ENCODE results near the gene TMUB2.
"Not testable (repeated sequence)": the region's sequence is repeated elsewhere in the genome, so short reads cannot be mapped to it uniquely, and the experiment has no call there.

TMUB2 gene

DNA sequence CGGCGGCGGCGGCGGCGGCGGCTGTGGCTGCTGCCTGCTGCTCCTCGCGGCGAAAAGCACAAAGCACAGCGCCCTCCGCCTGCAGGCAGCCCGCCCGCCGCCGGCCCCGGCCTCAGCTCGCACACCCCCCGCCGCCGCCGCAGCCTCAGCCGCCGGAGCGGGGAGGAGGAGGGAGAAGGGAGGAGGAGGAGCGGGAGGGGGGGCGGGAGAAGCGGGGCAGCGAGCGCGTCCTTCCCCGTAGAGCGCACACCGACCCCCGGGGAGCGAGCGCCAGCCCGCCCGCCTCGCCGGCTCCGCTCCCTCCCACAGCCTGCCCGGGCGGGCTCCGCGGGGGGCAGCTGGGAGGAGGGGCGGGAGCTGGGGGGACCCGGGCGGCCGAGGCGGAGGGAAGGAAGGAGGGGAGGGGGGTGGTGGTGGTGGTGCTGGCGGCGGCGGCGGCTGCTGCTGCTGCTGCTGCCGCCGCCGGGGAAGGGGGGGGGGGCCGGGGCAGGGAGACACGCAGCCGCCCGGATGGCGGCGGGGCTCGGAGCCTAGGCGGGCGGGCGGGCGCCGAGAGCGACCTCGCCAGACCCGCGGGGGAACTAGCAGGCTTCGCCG, 32.9 kb downstream of the TMUB2 start, which contains the start of gene UBTF:
Gene UBTF (minus strand): TSS at position 60 of the 597 bp plus-strand sequence. CDS start 1,446 bp downstream, outside the sequence.
- peak; percentile 82 for DNase-seq

DNA sequence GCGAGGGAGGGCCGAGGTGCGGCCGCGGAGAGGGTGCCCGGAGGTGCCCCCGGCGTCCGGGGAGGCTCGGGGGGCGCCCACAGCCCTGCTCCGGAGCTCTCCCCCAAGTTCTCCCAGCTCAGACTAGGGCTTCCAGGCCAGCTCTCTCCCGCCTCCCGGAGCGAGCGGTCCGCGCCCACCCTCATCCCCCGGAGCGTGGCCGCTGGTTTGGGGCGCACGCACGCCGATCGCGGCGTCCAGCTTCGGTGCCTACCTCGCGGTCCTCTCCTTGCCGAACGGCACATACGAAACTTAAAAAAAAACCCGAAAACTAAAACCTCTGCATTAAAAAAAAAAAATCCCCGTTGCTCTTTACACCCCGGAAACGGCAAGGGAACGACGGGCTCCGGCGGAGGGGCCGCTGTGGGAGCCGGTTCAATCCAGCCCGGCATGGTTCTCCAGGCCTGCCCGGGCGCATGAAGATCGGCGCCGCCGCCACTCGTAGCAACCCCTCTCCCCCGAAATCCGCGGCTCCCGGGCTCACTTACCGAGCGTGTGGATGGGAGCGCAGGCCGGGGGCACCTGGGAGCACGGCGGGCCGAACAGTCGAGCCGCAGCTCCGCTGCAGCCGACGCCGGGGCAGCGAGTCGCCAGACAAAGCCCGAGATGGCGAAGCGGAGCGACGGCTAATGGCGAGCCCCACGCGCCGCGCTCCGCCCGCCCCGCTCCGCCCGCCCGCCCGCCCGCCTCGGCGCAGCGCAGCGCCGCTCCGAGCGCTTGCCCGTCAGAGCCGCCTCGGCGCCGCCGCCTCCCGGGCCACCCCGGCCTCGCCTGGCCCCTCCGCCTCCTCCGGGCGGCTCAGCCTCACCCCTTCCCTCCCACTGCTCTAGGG, 33.7 kb downstream of the TMUB2 start:
- peak; percentile 40 for DNase-seq

DNA sequence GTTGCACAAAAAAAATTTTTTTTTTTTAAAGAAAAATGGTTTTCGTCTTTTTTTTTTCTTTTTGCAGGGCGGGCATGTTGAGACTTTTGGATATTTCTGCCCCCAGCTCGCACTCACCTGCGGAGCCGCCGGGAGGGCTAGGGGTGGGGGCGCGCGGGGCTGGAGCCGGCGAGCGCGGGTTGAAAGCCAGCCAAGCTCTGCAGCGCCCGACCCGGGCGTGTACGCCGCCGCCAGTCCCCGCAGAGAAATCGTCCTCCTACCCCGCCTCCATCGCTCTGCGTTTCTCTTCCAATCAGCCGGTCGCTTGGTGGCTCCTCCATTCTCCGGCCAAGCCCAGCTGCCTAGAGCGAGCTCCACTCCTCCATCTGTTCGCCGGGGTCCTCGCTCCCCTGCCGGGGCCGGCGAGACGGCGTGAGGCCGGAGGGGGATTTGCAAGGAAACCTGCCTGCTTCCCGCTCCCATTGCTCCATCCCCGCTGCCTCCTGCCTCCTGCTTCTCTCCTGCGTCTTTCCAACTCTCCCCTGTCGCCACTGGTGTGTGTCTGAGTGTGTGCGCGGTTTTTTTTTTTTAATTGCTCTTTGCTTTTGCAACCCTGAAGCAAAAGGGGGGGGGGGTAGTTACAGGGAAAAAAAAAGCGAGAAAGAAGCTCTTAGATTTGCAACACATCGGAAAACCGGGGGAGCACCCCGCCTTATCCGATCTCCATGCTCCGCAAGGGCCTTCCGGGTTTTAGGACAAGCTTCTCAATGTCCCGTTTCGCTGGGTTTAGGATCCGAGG, 34.5 kb downstream of the TMUB2 start:
- DNase-seq: peak; percentile 82

DNA sequence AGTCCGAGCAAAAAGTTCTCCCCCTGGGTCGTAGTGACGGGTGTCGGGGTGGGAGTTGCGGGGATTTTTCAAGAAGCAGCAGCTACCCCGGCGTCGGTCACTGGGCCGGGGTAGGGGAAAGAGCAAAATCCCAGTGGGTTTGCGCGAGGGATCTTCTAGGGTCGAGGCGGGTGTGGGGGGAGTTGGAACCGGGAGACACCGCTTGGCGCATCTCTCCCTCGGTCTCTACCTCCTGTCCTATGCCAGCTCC, 35.0 kb downstream of the TMUB2 start:
- no peak for DNase-seq

DNA sequence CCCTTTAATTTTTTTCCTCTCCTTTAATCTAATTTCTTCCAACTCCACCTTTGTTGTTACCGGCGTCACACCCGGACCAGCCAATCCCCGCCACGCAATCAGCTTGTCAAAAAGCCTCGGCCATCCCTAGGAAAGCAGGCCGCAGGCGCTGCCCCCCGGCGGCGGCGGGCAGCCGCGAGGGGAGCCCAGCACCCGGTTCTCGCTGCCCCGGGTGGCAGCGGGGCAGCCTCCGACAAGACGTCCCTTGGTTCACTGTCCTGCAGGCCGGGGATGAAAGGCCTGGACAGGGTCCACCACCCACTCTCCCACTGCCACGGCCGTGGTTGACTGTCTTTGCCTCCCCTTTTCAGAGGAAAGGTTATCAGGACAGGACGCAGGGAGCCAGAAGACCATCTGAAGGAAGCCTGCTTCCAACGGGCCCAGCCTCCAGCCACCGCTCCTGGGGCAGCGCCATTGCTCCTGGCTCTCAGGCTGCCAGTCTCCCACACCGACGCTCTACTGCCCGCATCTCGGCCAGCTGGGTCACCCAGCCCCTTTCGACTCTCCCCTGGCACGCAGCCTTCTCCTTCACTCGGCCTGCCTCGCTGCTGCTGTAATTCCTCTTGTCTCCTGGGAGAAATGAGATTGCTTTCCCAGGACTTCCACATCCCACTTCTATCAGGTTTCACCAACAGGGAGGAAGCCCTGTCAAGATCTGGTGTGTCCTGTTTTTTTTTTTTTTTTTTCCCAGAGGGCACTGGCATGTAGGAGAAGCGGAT, 35.5 kb downstream of the TMUB2 start:
- DNase-seq: peak; percentile 90

DNA sequence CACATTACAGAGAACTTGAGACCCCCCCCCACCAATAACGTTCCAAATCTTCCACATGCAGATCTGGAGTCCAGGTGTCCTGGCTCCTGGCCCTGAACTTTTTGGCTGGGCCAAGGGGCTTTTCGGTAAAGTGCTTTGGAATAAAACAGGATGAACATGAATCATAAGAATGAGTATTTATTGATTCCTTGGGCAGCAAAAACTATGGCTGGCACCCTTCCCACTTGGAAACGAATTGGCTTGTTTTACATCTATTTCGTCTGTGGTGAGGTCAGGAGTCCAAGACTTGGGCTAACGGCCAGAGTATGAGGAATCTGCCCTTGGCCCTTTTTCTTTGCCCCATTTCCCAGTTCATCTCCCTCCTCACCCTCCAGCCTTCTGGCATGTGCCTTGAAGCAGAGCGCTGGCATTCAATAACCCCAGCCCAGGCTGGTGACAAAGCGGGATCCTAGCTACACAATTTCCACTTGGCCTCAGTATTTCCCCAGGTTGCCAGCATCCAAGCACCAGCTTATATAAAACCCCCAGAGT, 36.8 kb downstream of the TMUB2 start:
- DNase-seq: no peak

DNA sequence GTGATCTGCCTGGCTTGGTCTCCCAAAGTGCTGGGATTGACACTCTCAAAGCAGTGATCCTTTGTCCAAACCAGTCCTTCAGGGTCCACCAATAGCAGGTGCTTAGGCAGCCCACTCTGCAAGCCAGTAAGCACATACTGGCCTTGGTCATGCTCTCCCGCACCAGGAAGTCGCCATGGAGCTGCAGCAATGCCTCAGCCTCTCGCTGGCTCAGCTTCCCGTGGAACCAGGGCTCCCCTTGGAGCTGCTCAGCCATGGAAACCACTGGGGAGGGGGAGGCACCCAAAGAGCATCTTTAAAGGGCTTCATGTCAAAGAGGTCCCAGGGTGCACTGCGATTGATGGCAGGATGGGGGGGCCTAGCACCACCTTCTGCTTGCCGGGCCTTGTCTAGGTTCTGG, 42.3 kb downstream of the TMUB2 start:
- DNase-seq: no peak

DNA sequence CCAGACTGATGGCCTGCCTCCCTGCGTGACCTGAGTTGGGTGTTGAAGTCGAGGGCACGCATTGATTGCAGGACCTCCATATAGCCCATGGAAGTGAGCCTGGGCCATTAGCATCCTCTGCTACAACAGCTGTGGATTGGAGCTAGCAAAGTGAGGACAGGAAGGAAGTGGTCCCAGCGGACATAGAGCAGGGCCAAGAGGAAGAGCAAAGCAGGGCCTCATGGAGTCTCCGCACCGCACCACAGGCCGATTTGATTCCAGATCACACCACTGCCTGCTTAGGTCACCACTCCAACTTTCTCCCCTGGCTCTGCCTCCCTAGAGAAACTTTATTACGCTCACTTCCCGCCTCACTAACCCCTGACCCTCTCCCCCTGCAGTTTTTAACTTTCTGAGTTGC, 43.4 kb downstream of the TMUB2 start:
- no peak for DNase-seq

DNA sequence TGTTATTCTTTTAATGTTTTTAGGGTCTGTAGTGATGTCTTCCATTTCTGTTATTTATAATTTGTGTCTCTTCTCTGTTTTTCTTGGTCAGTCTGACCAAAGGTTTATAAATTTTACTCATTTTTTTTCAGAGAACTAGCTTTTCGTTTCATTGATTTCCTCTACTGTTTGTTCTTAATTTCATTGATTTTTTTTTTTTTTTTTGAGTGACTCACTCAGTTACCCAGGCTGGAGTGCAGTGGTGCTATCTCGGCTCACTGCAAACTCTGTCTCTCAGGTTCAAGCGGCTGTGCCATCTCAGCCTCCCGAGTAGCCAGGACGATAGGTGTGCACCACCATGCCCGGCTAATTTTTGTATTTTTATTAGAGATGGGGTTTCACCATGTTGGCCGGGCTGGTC, 45.3 kb downstream of the TMUB2 start:
- DNase-seq: no peak

DNA sequence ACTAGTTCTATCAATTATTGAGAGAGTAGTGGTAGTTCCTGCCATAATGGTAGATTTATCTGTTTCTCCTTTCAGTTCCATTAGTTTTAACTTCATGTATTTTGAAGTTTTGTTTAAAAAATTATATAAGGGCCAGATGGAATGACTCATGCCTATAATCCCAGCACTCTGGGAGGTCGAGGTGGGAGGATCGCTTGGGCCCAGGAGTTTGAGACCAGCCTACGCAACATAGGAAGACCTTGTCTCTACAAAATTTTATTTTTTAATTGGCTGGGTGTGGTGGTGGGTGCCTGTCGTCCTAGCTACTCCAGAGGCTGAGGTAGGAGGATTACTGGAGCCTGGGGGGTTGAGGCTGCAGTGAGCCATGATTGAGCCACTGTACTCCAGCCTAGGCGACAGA, 46.8 kb downstream of the TMUB2 start:
- DNase-seq: no peak

DNA sequence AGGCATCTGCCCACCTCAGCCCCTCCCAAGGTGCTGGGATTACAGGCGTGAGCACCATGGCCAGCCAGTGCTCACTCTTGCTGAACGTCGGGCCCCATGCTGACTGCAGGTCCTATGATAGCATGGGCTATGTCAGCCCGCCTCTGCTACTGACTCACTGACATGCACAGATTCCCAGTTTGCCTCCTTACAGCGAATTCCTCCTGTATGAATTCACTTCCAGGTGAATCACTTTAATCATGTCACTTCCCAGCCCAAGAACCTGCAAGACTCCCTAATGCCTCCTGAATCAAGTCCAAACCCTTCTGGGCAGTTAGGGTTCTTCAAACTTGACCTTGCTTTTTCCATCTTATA, 48.8 kb downstream of the TMUB2 start:
- no peak for DNase-seq

DNA sequence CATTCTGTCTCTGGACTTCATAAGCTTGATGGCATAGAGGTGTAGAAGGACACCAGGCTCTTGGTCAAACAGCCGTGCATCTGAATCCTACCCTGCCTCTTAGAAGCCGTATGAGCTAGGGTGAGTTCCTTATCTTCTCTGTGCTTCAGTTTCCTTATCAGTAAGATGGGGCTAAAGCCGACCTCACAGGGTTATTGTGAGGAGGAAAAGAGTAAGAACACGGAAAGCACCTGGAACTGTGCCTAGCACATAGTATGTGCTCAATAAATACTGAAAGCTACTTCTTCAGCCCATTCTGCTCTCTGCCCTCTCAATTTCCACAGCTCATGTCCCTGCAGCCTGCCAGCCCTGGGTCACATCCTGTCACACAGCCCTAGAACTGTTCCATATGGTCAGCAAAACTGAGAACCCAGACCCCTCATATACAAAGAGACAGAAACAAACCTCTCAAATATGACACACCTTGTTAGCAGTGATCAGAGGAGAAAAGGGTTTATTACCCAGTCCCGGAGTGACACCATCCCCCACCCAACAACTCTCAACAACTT, 49.7 kb downstream of the TMUB2 start:
- no peak for DNase-seq

DNA sequence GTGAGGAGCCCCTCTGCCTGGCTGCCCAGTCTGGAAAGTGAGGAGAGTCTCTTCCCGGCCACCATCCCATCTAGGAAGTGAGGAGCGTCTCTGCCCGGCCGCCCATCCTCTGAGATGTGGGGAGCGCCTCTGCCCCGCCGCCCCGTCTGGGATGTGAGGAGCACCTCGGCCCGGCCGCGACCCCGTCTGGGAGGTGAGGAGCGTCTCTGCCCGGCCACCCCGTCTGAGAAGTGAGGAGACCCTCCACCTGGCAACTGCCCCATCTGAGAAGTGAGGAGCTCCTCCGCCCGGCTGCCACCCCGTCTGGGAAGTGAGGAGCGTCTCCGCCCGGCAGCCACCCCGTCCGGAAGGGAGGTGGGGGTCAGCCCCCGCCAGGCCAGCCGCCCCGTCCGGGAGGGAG, 51.1 kb downstream of the TMUB2 start:
- DNase-seq: not testable (repeated sequence)

DNA sequence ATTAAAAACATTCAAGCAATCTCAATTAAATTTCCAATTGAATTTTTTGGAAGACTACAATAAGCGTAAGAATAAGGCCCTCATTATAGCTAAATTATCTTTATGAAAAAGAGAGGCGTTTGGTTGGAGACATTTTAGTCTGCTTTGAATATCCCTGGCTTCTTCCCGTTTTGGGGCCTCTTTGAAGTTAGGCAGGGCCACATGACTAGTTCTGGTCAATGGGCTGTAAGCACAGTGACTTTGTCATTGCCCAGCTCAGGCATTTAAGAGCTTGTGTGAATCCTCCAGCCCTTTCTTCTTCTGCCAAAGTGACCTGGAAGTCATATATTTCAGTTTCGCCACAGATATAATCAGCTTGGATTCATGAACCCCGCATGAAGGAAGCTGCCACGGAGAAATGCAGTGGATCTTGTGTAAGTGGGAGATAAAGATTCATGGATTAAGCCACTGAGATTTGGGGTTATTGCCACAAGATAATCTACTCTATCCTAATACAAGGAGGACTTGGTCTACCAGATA, 54.4 kb downstream of the TMUB2 start:
- no peak for DNase-seq

Data from fibroblast of skin of back (primary cell).